HepG2 (cell line): Measurements from ENCODE around the gene NEURL2. TPM values are rescaled to one million over a fixed set of nuclear protein-coding genes. Genes with fewer than 3 reads are reported as not detected.
A peak's percentile ranks its signal among the peaks of the same experiment; 100 is the strongest.

ENCODE experiments used
- AGO1 ChIP-seq: fragments of 200-400 bp; formaldehyde crosslinking; IDR thresholded peaks from 2 replicates; pipeline ENCODE4 v1.6.1; 2017; ENCODE audit warnings: mild to moderate bottlenecking, low read depth, low read length, moderate library complexity; ENCODE audit not compliant: poor library complexity, severe bottlenecking
- CREB3 ChIP-seq: sonication (generic); formaldehyde crosslinking; IDR thresholded peaks from 2 replicates; pipeline ENCODE4 v1.5.0; 2020; ENCODE audit warnings: missing genetic modification reagents
- CSRNP1 ChIP-seq: sonication (generic); formaldehyde crosslinking; IDR thresholded peaks from 2 replicates; pipeline ENCODE4 v1.8.1; 2023; ENCODE audit warnings: mild to moderate bottlenecking, missing genetic modification reagents
- GATAD1 ChIP-seq: IDR thresholded peaks from 2 replicates; pipeline ENCODE4 v1.6.1; 2016; ENCODE audit warnings: missing genetic modification reagents, missing compliant biosample characterization
- KDM1A ChIP-seq: IDR thresholded peaks from 2 replicates; pipeline ENCODE4 v1.6.1; 2016; ENCODE audit warnings: missing compliant biosample characterization
- NR2C2 ChIP-seq: sonication (generic); formaldehyde crosslinking; IDR thresholded peaks from 2 replicates; pipeline ENCODE4 v1.4.0; 2020; ENCODE audit warnings: missing genetic modification reagents, mild to moderate bottlenecking, moderate library complexity, borderline replicate concordance
- SMAD3 ChIP-seq: sonication (generic); formaldehyde crosslinking; IDR thresholded peaks from 2 replicates; pipeline ENCODE4 v1.4.0; 2020; ENCODE audit warnings: missing genetic modification reagents
- ZC3H4 ChIP-seq: sonication (generic); formaldehyde crosslinking; IDR thresholded peaks from 2 replicates; pipeline ENCODE4 v1.4.0; 2020; ENCODE audit warnings: missing genetic modification reagents, borderline replicate concordance
- ZNF264 ChIP-seq: sonication (generic); formaldehyde crosslinking; IDR thresholded peaks from 2 replicates; pipeline ENCODE4 v1.4.0; 2020; ENCODE audit warnings: missing genetic modification reagents
- ZNF337 ChIP-seq: sonication (generic); formaldehyde crosslinking; IDR thresholded peaks from 2 replicates; pipeline ENCODE4 v1.5.1; 2020; ENCODE audit warnings: missing genetic modification reagents, low read depth, mild to moderate bottlenecking, borderline replicate concordance
- ZNF441 ChIP-seq: sonication (generic); formaldehyde crosslinking; IDR thresholded peaks from 2 replicates; pipeline ENCODE4 v1.7.0; 2021; ENCODE audit warnings: missing genetic modification reagents, borderline replicate concordance
- ZNF556 ChIP-seq: sonication (generic); formaldehyde crosslinking; IDR thresholded peaks from 2 replicates; pipeline ENCODE4 v1.4.0; 2020; ENCODE audit warnings: mild to moderate bottlenecking, missing genetic modification reagents, borderline replicate concordance
- ZNF670 ChIP-seq: sonication (generic); formaldehyde crosslinking; IDR thresholded peaks from 2 replicates; pipeline ENCODE4 v1.8.0; 2022; ENCODE audit warnings: mild to moderate bottlenecking, missing genetic modification reagents, borderline replicate concordance
- ZNF891 ChIP-seq: sonication (generic); formaldehyde crosslinking; IDR thresholded peaks from 2 replicates; pipeline ENCODE4 v1.5.0; 2020; ENCODE audit warnings: mild to moderate bottlenecking, missing genetic modification reagents
- polyA plus RNA-seq, 8 experiments: library from polyadenylated mRNA; depleted of rRNA in 3 of 8; stranded (reverse) in 7 of 8; unstranded in 1 of 8; fragments of >200 nt; fragmentation: Illumina TruSeq in 4 of 8; extraction: Trizol in 4 of 8; gene quantifications; 2 replicates each; pipeline versions ENCODE4 v1.2.1 to v1.2.3, GENCODE V29; 2011 to 2016; ENCODE audit warnings: low read depth in 4 of 8, missing spikeins in 1 of 8, mixed read lengths in 1 of 8; ENCODE audit not compliant: insufficient read depth in 1 of 8
- total RNA-seq, 5 experiments: library from RNA; depleted of rRNA; stranded (reverse); fragments of >200 nt; fragmentation: Illumina TruSeq; extraction: Trizol; gene quantifications; 2 replicates each; pipeline ENCODE4 v1.2.3, GENCODE V29; 2016; ENCODE audit warnings: low read depth in 1 of 5
- TF ChIP-seq, protein P1 (sequence below): sonication (generic); formaldehyde crosslinking; IDR thresholded peaks from 2 replicates; pipeline ENCODE4 v1.4.0; 2020; ENCODE audit warnings: missing genetic modification reagents
- TF ChIP-seq, protein P2 (sequence below): sonication (generic); formaldehyde crosslinking; IDR thresholded peaks from 2 replicates; pipeline ENCODE4 v1.4.0; 2020; ENCODE audit warnings: missing genetic modification reagents; ENCODE audit errors: not compliant biosample characterization
- TF ChIP-seq, protein P3 (sequence below): sonication (generic); formaldehyde crosslinking; IDR thresholded peaks from 2 replicates; pipeline ENCODE4 v1.5.0; 2020; ENCODE audit warnings: missing genetic modification reagents

Gene NEURL2
- total and polyA plus RNA-seq, 2 of the 13 experiments (the other 11 are each of a cell fraction or from before 2014, with no cell fraction given), result 7.2 to 9.7 TPM

DNA sequence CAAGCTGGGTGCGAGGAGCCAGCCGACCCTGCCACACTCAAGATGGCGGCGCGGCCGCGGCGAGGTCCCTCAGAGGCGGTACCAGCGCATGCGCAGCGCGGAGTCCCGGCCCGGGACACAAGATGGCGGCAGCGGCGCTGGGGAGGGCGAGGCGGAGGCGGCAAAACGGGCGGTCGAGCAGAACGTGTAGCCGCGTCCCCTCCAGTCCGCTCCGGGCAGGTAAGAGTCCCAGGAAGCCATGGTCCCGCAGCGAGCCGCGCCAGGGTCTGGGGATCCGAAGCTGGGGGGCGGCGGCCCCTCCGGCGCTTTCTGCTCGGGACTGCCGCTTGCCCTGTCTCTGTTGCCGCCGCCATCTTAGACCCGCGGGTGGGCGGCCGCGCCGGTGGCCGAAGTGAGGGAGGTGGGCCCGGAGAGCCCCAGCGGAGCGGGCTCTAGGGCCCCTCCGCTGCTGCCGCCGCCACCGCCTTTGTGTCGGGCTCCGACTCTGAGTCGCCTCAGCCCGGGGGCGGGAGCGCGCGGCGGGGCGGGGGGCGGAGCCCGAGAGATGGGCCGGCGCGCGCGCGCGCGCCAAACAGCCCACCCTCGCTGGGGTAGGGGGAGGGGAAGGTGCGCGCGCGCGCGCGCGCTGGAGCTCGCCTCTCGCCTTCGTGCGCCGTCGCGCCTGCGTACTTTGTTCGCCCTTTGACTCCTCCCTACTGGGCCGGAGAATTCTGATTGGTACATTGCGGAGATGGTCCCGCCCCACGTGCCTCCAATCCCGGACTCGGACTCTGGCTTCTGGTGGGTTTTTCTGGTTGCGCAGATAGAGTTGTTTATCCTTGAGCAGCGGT, 43.8 kb upstream of the NEURL2 start, which contains the start of gene PCIF1 (continued):
- TF ChIP-seq, protein P1, sequence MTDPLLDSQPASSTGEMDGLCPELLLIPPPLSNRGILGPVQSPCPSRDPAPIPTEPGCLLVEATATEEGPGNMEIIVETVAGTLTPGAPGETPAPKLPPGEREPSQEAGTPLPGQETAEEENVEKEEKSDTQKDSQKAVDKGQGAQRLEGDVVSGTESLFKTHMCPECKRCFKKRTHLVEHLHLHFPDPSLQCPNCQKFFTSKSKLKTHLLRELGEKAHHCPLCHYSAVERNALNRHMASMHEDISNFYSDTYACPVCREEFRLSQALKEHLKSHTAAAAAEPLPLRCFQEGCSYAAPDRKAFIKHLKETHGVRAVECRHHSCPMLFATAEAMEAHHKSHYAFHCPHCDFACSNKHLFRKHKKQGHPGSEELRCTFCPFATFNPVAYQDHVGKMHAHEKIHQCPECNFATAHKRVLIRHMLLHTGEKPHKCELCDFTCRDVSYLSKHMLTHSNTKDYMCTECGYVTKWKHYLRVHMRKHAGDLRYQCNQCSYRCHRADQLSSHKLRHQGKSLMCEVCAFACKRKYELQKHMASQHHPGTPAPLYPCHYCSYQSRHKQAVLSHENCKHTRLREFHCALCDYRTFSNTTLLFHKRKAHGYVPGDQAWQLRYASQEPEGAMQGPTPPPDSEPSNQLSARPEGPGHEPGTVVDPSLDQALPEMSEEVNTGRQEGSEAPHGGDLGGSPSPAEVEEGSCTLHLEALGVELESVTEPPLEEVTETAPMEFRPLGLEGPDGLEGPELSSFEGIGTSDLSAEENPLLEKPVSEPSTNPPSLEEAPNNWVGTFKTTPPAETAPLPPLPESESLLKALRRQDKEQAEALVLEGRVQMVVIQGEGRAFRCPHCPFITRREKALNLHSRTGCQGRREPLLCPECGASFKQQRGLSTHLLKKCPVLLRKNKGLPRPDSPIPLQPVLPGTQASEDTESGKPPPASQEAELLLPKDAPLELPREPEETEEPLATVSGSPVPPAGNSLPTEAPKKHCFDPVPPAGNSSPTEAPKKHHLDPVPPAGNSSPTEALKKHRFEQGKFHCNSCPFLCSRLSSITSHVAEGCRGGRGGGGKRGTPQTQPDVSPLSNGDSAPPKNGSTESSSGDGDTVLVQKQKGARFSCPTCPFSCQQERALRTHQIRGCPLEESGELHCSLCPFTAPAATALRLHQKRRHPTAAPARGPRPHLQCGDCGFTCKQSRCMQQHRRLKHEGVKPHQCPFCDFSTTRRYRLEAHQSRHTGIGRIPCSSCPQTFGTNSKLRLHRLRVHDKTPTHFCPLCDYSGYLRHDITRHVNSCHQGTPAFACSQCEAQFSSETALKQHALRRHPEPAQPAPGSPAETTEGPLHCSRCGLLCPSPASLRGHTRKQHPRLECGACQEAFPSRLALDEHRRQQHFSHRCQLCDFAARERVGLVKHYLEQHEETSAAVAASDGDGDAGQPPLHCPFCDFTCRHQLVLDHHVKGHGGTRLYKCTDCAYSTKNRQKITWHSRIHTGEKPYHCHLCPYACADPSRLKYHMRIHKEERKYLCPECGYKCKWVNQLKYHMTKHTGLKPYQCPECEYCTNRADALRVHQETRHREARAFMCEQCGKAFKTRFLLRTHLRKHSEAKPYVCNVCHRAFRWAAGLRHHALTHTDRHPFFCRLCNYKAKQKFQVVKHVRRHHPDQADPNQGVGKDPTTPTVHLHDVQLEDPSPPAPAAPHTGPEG, result peak; percentile 52; the same call in 1 of the 2 replicates
- TF ChIP-seq, protein P2, sequence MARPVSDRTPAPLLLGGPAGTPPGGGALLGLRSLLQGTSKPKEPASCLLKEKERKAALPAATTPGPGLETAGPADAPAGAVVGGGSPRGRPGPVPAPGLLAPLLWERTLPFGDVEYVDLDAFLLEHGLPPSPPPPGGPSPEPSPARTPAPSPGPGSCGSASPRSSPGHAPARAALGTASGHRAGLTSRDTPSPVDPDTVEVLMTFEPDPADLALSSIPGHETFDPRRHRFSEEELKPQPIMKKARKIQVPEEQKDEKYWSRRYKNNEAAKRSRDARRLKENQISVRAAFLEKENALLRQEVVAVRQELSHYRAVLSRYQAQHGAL, result no peak
- TF ChIP-seq ZNF441 (CRISPR knock-in tag) (peak; percentile 73), KDM1A (0 out of 2 replicates have a peak, but pooled peaks have one; percentile 4), ZNF670 (peak; percentile 88; the same call in 1 of the 2 replicates), CREB3 (CRISPR knock-in tag) (peak; percentile 58; the same call in 1 of the 2 replicates), AGO1 (peak; percentile 90), ZC3H4 (CRISPR knock-in tag) (peak; percentile 88), SMAD3 (CRISPR knock-in tag) (peak; percentile 91), ZNF264 (no peak), ZNF891 (CRISPR knock-in tag) (peak; percentile 97), ZNF556 (CRISPR knock-in tag) (peak; percentile 98), ZNF337 (peak; percentile 18; the same call in 1 of the 2 replicates), GATAD1 (CRISPR knock-in tag) (peak; percentile 88), CSRNP1 (CRISPR knock-in tag) (peak; percentile 88; the same call in 1 of the 2 replicates), NR2C2 (CRISPR knock-in tag) (peak; percentile 88)
- TF ChIP-seq, protein P3, sequence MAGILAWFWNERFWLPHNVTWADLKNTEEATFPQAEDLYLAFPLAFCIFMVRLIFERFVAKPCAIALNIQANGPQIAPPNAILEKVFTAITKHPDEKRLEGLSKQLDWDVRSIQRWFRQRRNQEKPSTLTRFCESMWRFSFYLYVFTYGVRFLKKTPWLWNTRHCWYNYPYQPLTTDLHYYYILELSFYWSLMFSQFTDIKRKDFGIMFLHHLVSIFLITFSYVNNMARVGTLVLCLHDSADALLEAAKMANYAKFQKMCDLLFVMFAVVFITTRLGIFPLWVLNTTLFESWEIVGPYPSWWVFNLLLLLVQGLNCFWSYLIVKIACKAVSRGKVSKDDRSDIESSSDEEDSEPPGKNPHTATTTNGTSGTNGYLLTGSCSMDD (CRISPR knock-in tag), result 0 out of 2 replicates have a peak, but pooled peaks have one; percentile 57
